Measurements from ENCODE around the gene AUTS2.

Gene AUTS2

GRCh38 chr7:69687739-69688433 is 89.6 kb downstream of the AUTS2 start:
- no peak for DNase-seq (ENCODE audit: low read depth in 1 of 2, low spot score in 1 of 2)
- no peak overlapping the region for H3K4me3 ChIP-seq (replicated peaks; ENCODE audit: insufficient read depth, low read length)
- TF ChIP-seq POLR2AphosphoS5 (IDR thresholded peaks at IDR 0.05; ENCODE audit: low read depth) (no peak), REST (IDR thresholded peaks at IDR 0.05; ENCODE audit: insufficient replicate concordance, low read depth) (no peak), CTCF (IDR thresholded peaks at IDR 0.05; ENCODE audit: insufficient read depth, low read length) (no peak), SPI1 (IDR thresholded peaks at IDR 0.05; ENCODE audit: borderline replicate concordance, low read depth) (no peak), GABPA (IDR thresholded peaks at IDR 0.05; ENCODE audit: low read depth) (no peak)
- H3K27ac ChIP-seq (replicated peaks): no peak overlapping the region
- no peaks in the 10 kb centered on the region for H3K27me3 ChIP-seq (ENCODE audit: insufficient read depth, poor library complexity, severe bottlenecking)

GRCh38 chr7:69690329-69690728 is 92.1 kb downstream of the AUTS2 start:
- DNase-seq (ENCODE audit: low read depth in 1 of 2, low spot score in 1 of 2): no peak
- Histone ChIP-seq H3K27me3 (ENCODE audit: insufficient read depth, poor library complexity, severe bottlenecking) (no peaks in the 10 kb centered on the region), H3K27ac (replicated peaks) (no peak overlapping the region), H3K4me3 (replicated peaks; ENCODE audit: insufficient read depth, low read length) (no peak overlapping the region)
- TF ChIP-seq CTCF (IDR thresholded peaks at IDR 0.05; ENCODE audit: insufficient read depth, low read length): no peak
- no peak for TF ChIP-seq GABPA (IDR thresholded peaks at IDR 0.05; ENCODE audit: low read depth)
- no peak for TF ChIP-seq POLR2AphosphoS5 (IDR thresholded peaks at IDR 0.05; ENCODE audit: low read depth)
- TF ChIP-seq SPI1 (IDR thresholded peaks at IDR 0.05; ENCODE audit: borderline replicate concordance, low read depth): no peak
- no peak for TF ChIP-seq REST (IDR thresholded peaks at IDR 0.05; ENCODE audit: insufficient replicate concordance, low read depth)

- Histone ChIP-seq H3K27me3 (ENCODE audit: insufficient read depth, poor library complexity, severe bottlenecking) (no peaks in the 10 kb centered on the region), H3K27ac (replicated peaks) (no peak overlapping the region), H3K4me3 (replicated peaks; ENCODE audit: insufficient read depth, low read length) (no peak overlapping the region)
- no peak for TF ChIP-seq REST (IDR thresholded peaks at IDR 0.05; ENCODE audit: insufficient replicate concordance, low read depth)
- TF ChIP-seq GABPA (IDR thresholded peaks at IDR 0.05; ENCODE audit: low read depth): no peak
- TF ChIP-seq CTCF (IDR thresholded peaks at IDR 0.05; ENCODE audit: insufficient read depth, low read length): no peak
- TF ChIP-seq SPI1 (IDR thresholded peaks at IDR 0.05; ENCODE audit: borderline replicate concordance, low read depth): no peak
- no peak for TF ChIP-seq POLR2AphosphoS5 (IDR thresholded peaks at IDR 0.05; ENCODE audit: low read depth)
- no peak for DNase-seq (ENCODE audit: low read depth in 1 of 2, low spot score in 1 of 2)
Measured at GRCh38 chr7:69691327-69691726, 93.1 kb downstream of the AUTS2 start.

Data from HL-60 (cell line).